IMR-90 (cell line): ENCODE results near the gene USP9X.

Experiments
- CEBPB ChIP-seq: IDR thresholded peaks from 2 replicates; pipeline ENCODE4 v1.6.1; 2012; ENCODE audit warnings: low read depth, low read length, improper control_type of control experiment
- CTCF ChIP-seq: conservative IDR thresholded peaks from 2 replicates; pipeline ENCODE4 v1.5.1; 2012; ENCODE audit warnings: mild to moderate bottlenecking, low read depth, low read length, improper control_type of control experiment
- ELK1 ChIP-seq: fragments of 150-350 bp; IDR thresholded peaks from 2 replicates; pipeline ENCODE4 v1.6.1; 2016; ENCODE audit warnings: low read depth, mild to moderate bottlenecking, low read length, moderate library complexity, borderline replicate concordance
- MAZ ChIP-seq: IDR thresholded peaks from 2 replicates; pipeline ENCODE4 v1.6.1; 2012; ENCODE audit warnings: low read depth, mild to moderate bottlenecking, low read length, improper control_type of control experiment, moderate library complexity, borderline replicate concordance
- MXI1 ChIP-seq: IDR thresholded peaks from 2 replicates; pipeline ENCODE4 v1.6.1; 2012; ENCODE audit warnings: low read depth, mild to moderate bottlenecking, low read length, moderate library complexity, borderline replicate concordance
- NFE2L2 ChIP-seq: fragments of 150-350 bp; IDR thresholded peaks from 2 replicates; pipeline ENCODE4 v1.6.1; 2016; ENCODE audit warnings: low read depth, mild to moderate bottlenecking, low read length
- POLR2A ChIP-seq: IDR thresholded peaks from 2 replicates; pipeline ENCODE4 v1.6.1; 2012; ENCODE audit warnings: mild to moderate bottlenecking, low read depth, low read length
- RAD21 ChIP-seq: IDR thresholded peaks from 2 replicates; pipeline ENCODE4 v1.6.1; 2012; ENCODE audit warnings: low read length, improper control_type of control experiment
- RCOR1 ChIP-seq: IDR thresholded peaks from 2 replicates; pipeline ENCODE4 v1.6.1; 2012; ENCODE audit warnings: mild to moderate bottlenecking, low read length, improper control_type of control experiment; ENCODE audit not compliant: insufficient replicate concordance
- SMC3 ChIP-seq: fragments of 150-350 bp; IDR thresholded peaks from 2 replicates; pipeline ENCODE4 v1.6.1; 2016; ENCODE audit warnings: low read depth, mild to moderate bottlenecking, antibody characterized with exemption, low read length, moderate library complexity

GRCh38 chrX:41176263-41176662, 91.0 kb downstream of the USP9X start:
- no peak for TF ChIP-seq POLR2A
- TF ChIP-seq CTCF, result no peak
- TF ChIP-seq CEBPB, result no peak
- no peak for TF ChIP-seq MXI1
- no peak for TF ChIP-seq RCOR1
- no peak for TF ChIP-seq MAZ
- TF ChIP-seq ELK1, result no peak
- TF ChIP-seq SMC3, result no peak
- TF ChIP-seq NFE2L2, result no peak
- no peak for TF ChIP-seq RAD21
